ENCODE results near the gene PRR5L.

DNA sequence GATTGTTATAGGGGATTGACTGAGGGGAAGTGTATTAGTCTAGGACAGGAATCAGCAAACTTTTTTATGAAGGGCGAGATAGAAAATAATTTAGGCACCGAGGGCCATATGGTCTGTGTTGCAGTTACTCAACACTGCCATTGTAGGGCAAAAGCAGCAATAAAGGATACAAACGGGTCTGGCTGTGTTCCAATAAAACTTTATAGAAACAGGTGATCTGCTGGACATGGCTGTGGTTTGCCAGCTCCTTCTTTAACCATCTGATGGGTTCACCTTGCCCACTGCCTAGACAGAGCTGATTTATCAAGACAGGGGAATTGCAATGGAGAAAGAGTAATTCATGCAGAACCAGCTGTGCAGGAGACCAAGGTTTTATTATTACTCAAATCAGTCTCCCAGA is 20.0 kb downstream of the PRR5L start:
- TF ChIP-seq CTCF (IDR thresholded peaks at IDR 0.05; ENCODE audit: low read length) (no peak), EZH2 (optimal IDR thresholded peaks at IDR 0.05; ENCODE audit: low read depth, low read length) (no peak)

Data from MM.1S (cell line).